HEK293 (cell line): Measurements from ENCODE around the gene GALNT10.

ENCODE experiments used
- CTCF ChIA-PET: fragments of 350-600 bp; formaldehyde crosslinking; extraction: SDS; loops from one replicate; lab custom pipeline; 2021; ENCODE audit warnings: antibody characterized with exemption; lab: Yijun Ruan, JAX
- POLR2A ChIA-PET: fragments of 300-600 bp; formaldehyde crosslinking; extraction: SDS; loops from one replicate; lab custom pipeline; 2020; ENCODE audit warnings: antibody characterized with exemption, inconsistent platforms; lab: Yijun Ruan, JAX
- H3K27ac ChIP-seq: fragments of 200-500 bp; sonication (Bioruptor generic); 2 replicates; pipeline ENCODE4 v1.5.1; 2014; ENCODE audit warnings: low read depth, low read length, control low read depth, inconsistent platforms; ENCODE audit errors: extremely low read depth
- H3K36me3 ChIP-seq, 2 experiments: fragments of 200-500 bp in 1 of 2; sonication (Bioruptor generic) in 1 of 2; 1 replicate in 1 of 2; 2 replicates in 1 of 2; pipeline ENCODE4 v1.5.1; 2014 to 2017; ENCODE audit warnings: inconsistent platforms in 2 of 2, low read length in 2 of 2; ENCODE audit not compliant: control insufficient read depth in 2 of 2, insufficient read depth in 1 of 2
- H3K4me1 ChIP-seq: fragments of 200-500 bp; sonication (Bioruptor generic); 2 replicates; pipeline ENCODE4 v1.5.1; 2014; ENCODE audit warnings: mild to moderate bottlenecking, low read length, inconsistent platforms; ENCODE audit not compliant: control insufficient read depth, insufficient read depth
- H3K4me3 ChIP-seq: 2 replicates; pipeline ENCODE4 v1.5.1; 2011; ENCODE audit warnings: low read depth, mild to moderate bottlenecking, control low read depth, low read length, moderate library complexity
- H3K9me3 ChIP-seq: fragments of 200-500 bp; sonication (Bioruptor generic); 2 replicates; pipeline ENCODE4 v1.5.1; 2014; ENCODE audit warnings: low read depth, low read length, inconsistent platforms; ENCODE audit not compliant: control insufficient read depth, insufficient read depth
- ATF2 ChIP-seq: fragments of 450-650 bp; formaldehyde crosslinking; IDR thresholded peaks from 2 replicates; pipeline ENCODE4 v1.5.1; 2016; ENCODE audit warnings: missing biosample characterization, missing genetic modification characterization, low read depth
- PRDM4 ChIP-seq: fragments of 450-650 bp; formaldehyde crosslinking; IDR thresholded peaks from 2 replicates; pipeline ENCODE4 v1.5.1; 2017; ENCODE audit warnings: missing biosample characterization, missing genetic modification characterization
- SCRT2 ChIP-seq: fragments of 450-650 bp; formaldehyde crosslinking; IDR thresholded peaks from 2 replicates; pipeline ENCODE4 v1.5.1; 2016; ENCODE audit warnings: missing biosample characterization, missing genetic modification characterization
- SP2 ChIP-seq: fragments of 450-650 bp; formaldehyde crosslinking; IDR thresholded peaks from 2 replicates; pipeline ENCODE4 v1.5.1; 2016; ENCODE audit warnings: missing biosample characterization, missing genetic modification characterization
- SP3 ChIP-seq: fragments of 450-650 bp; formaldehyde crosslinking; IDR thresholded peaks from 2 replicates; pipeline ENCODE4 v1.5.1; 2016; ENCODE audit warnings: missing biosample characterization, missing genetic modification characterization
- ZNF112 ChIP-seq: fragments of 450-650 bp; formaldehyde crosslinking; IDR thresholded peaks from 2 replicates; pipeline ENCODE4 v1.5.0; 2017; ENCODE audit warnings: missing biosample characterization, missing genetic modification characterization
- ZNF157 ChIP-seq: fragments of 450-650 bp; formaldehyde crosslinking; IDR thresholded peaks from 2 replicates; pipeline ENCODE4 v1.5.1; 2016; ENCODE audit warnings: missing biosample characterization, missing genetic modification characterization
- ZNF184 ChIP-seq: fragments of 450-650 bp; IDR thresholded peaks from 2 replicates; pipeline ENCODE4 v1.5.1; 2018; ENCODE audit warnings: missing biosample characterization, mild to moderate bottlenecking, missing genetic modification characterization
- ZNF223 ChIP-seq: fragments of 450-650 bp; formaldehyde crosslinking; IDR thresholded peaks from 2 replicates; pipeline ENCODE4 v1.5.1; 2016; ENCODE audit warnings: missing biosample characterization, missing genetic modification characterization
- ZNF248 ChIP-seq: fragments of 450-650 bp; formaldehyde crosslinking; IDR thresholded peaks from 2 replicates; pipeline ENCODE4 v1.5.1; 2017; ENCODE audit warnings: missing biosample characterization, missing genetic modification characterization
- ZNF521 ChIP-seq: fragments of 450-650 bp; formaldehyde crosslinking; IDR thresholded peaks from 2 replicates; pipeline ENCODE4 v1.5.1; 2017; ENCODE audit warnings: missing biosample characterization, mild to moderate bottlenecking, missing genetic modification characterization
- ZNF621 ChIP-seq: fragments of 450-650 bp; formaldehyde crosslinking; IDR thresholded peaks from 2 replicates; pipeline ENCODE4 v1.5.1; 2017; ENCODE audit warnings: missing biosample characterization, missing genetic modification characterization
- ZNF624 ChIP-seq: fragments of 450-650 bp; formaldehyde crosslinking; IDR thresholded peaks from 2 replicates; pipeline ENCODE4 v1.5.1; 2017; ENCODE audit warnings: missing biosample characterization, missing genetic modification characterization
- ZNF629 ChIP-seq: fragments of 450-650 bp; formaldehyde crosslinking; IDR thresholded peaks from 2 replicates; pipeline ENCODE4 v1.5.1; 2017; ENCODE audit warnings: missing biosample characterization, missing genetic modification characterization
- ZNF777 ChIP-seq: fragments of 450-650 bp; formaldehyde crosslinking; IDR thresholded peaks from 2 replicates; pipeline ENCODE4 v1.5.1; 2017; ENCODE audit warnings: missing biosample characterization, missing genetic modification characterization, borderline replicate concordance

Gene GALNT10

GRCh38 chr5:154205441-154206117 is 15.0 kb downstream of the GALNT10 start:
- no peaks in the 10 kb centered on the region for H3K4me1 ChIP-seq
- no peak overlapping the region for H3K27ac ChIP-seq
- CTCF ChIA-PET: interaction anchor here (0.6 kb wide), 1 partner anchor 242 kb away, joined by 4 read pairs; no protein-coding TSS in a partner anchor
- no peaks in the 10 kb centered on the region for H3K9me3 ChIP-seq
- TF ChIP-seq ATF2 (tag by site-specific recombination): peak; percentile 77
- TF ChIP-seq PRDM4 (tag by site-specific recombination): no peak
- TF ChIP-seq ZNF629: 0 out of 2 replicates have a peak, but pooled peaks have one; percentile 24
- no peaks in the 10 kb centered on the region for H3K36me3 ChIP-seq
- POLR2A ChIA-PET: interaction anchor here (0.6 to 0.8 kb wide), 2 partner anchors 8 to 204 kb away, joined by 3 to 4 read pairs; no protein-coding TSS in a partner anchor
- no peak overlapping the region for H3K4me3 ChIP-seq

GRCh38 chr5:154206311-154206710 is 15.8 kb downstream of the GALNT10 start:
- H3K4me3 ChIP-seq: no peak overlapping the region
- no peaks in the 10 kb centered on the region for H3K9me3 ChIP-seq
- ChIA-PET POLR2A (no interaction called here), CTCF (interaction anchor here (0.6 to 1.2 kb wide), 2 partner anchors 9 to 242 kb away, joined by 4 to 6 read pairs; no protein-coding TSS in a partner anchor)
- no peak overlapping the region for H3K27ac ChIP-seq
- no peaks in the 10 kb centered on the region for H3K36me3 ChIP-seq
- H3K4me1 ChIP-seq: no peaks in the 10 kb centered on the region
- TF ChIP-seq ZNF624 (tag by site-specific recombination) (no peak), ZNF248 (no peak), ZNF621 (no peak), ZNF112 (no peak), ZNF777 (tag by site-specific recombination) (no peak), SP3 (no peak), ZNF223 (tag by site-specific recombination) (no peak), SCRT2 (tag by site-specific recombination) (no peak), SP2 (tag by site-specific recombination) (no peak), ZNF521 (tag by site-specific recombination) (no peak), ATF2 (tag by site-specific recombination) (no peak), PRDM4 (tag by site-specific recombination) (no peak), ZNF184 (tag by site-specific recombination) (no peak), ZNF157 (tag by site-specific recombination) (no peak)
